HUES6 (cell line): Measurements from ENCODE around the gene RBM28.

Source experiments
- H3K27ac ChIP-seq: 2 replicates; pipeline ENCODE4 v1.7.0; 2013; ENCODE audit warnings: low read depth, mild to moderate bottlenecking, low read length, inconsistent platforms
- H3K27me3 ChIP-seq: 2 replicates; pipeline ENCODE4 v1.6.1; 2013; ENCODE audit warnings: low read length; ENCODE audit not compliant: control insufficient read depth, insufficient read depth
- H3K36me3 ChIP-seq: 2 replicates; pipeline ENCODE4 v1.6.1; 2013; ENCODE audit warnings: low read length; ENCODE audit not compliant: control insufficient read depth, insufficient read depth
- H3K4me1 ChIP-seq: 2 replicates; pipeline ENCODE4 v1.6.1; 2013; ENCODE audit warnings: low read length; ENCODE audit not compliant: control insufficient read depth, insufficient read depth
- H3K4me3 ChIP-seq: 2 replicates; pipeline ENCODE4 v1.5.1; 2013; ENCODE audit warnings: low read depth, low read length
- H3K9ac ChIP-seq: one replicate; pipeline ENCODE4 v1.6.1; 2013; ENCODE audit warnings: mild to moderate bottlenecking, low read length
- H3K9me3 ChIP-seq: 2 replicates; pipeline ENCODE4 v1.6.1; 2013; ENCODE audit warnings: low read depth, low read length; ENCODE audit not compliant: control insufficient read depth, insufficient read depth

Gene RBM28

DNA sequence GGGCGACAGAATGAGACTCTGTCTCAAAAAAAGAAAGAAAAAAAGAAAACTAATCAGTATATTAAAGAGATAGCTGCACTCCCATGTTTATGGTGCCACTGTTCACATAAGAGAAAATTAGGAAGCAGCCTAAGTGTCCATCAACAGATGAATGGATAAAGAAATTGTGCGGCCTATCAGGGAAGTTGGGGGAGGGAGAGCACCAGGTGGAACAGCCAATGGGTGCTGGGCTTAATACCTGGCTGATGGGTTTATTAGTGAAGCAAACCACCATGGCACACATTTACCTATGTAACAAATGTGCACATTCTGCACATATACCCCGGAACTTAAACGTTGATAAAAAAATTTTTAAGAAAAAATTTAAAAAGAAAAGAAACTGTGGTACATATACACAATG lies 26.8 kb upstream of the RBM28 start:
- H3K27me3 ChIP-seq = peaks cover 27% of the 10 kb centered on the region
- no peak overlapping the region for H3K9ac ChIP-seq
- no peak overlapping the region for H3K27ac ChIP-seq
- H3K4me1 ChIP-seq = no peaks in the 10 kb centered on the region
- no peaks in the 10 kb centered on the region for H3K9me3 ChIP-seq
- H3K4me3 ChIP-seq = no peak overlapping the region
- H3K36me3 ChIP-seq = no peaks in the 10 kb centered on the region

DNA sequence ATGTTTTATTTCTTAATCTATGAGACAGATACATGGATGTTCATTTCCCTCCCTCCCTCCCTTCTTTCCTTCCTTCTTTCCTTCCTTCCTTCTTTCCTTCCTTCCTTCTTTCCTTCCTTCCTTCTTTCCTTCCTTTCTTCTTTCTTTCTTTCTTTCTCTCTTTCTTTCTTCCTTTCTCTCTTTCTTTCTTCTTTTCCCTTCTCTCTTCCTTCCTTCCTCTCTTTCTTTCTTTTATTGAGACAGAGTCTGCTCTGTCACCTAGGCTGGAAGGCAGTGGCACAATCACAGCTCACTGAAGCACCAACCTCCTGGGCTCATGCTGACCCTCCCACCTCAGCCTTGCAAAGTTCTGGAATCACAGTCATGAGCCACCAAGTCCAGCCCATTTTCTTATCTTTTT lies 23.3 kb upstream of the RBM28 start:
- H3K27ac ChIP-seq = no peak overlapping the region
- no peaks in the 10 kb centered on the region for H3K9me3 ChIP-seq
- H3K36me3 ChIP-seq = no peaks in the 10 kb centered on the region
- H3K4me1 ChIP-seq = no peaks in the 10 kb centered on the region
- no peak overlapping the region for H3K4me3 ChIP-seq
- no peak overlapping the region for H3K9ac ChIP-seq
- peaks cover 57% of the 10 kb centered on the region for H3K27me3 ChIP-seq

DNA sequence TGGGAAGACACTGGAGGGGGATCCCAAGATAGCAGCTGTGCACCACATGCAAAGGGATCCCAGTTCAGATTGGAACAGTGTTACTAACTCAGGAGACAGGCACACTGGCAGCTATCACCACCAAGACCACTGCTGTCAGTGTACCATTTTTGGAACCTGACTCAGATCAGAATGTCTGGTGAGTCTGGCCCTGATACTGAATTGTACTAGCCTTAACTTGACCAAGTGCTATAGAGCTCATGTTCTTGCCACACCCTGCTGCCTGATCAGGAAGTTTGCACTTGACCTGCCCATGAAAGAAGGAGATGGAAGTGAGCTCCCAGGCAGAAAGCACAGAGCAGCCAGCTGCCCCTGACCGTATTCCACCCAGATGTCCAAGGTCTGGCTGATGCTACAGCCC lies 22.6 kb upstream of the RBM28 start:
- no peak overlapping the region for H3K27ac ChIP-seq
- no peaks in the 10 kb centered on the region for H3K4me1 ChIP-seq
- no peak overlapping the region for H3K4me3 ChIP-seq
- H3K9me3 ChIP-seq = no peaks in the 10 kb centered on the region
- H3K9ac ChIP-seq = no peak overlapping the region
- H3K27me3 ChIP-seq = peaks cover 64% of the 10 kb centered on the region
- no peaks in the 10 kb centered on the region for H3K36me3 ChIP-seq

DNA sequence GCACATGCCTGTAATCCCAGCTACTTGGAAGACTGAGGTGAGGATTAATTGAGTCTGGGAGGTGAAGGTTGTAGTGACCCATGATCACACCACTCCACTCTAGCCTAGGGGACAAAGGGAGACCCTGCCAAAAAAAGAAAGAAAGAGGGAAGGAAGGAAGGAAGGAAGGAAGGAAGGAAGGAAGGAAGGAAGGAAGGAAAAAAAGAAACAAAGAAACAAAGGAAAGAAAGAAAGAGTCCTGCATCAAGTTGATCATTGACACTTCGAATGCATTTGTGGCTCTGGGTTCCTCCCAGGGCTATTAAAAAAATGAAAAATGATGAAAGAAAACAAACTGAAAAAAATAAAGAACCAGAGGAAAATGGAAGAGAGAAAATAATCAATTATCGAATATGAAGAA lies 21.7 kb upstream of the RBM28 start:
- H3K4me1 ChIP-seq = 0 out of 2 replicates have a peak, but pooled peaks cover 3% of the 10 kb centered on the region

DNA sequence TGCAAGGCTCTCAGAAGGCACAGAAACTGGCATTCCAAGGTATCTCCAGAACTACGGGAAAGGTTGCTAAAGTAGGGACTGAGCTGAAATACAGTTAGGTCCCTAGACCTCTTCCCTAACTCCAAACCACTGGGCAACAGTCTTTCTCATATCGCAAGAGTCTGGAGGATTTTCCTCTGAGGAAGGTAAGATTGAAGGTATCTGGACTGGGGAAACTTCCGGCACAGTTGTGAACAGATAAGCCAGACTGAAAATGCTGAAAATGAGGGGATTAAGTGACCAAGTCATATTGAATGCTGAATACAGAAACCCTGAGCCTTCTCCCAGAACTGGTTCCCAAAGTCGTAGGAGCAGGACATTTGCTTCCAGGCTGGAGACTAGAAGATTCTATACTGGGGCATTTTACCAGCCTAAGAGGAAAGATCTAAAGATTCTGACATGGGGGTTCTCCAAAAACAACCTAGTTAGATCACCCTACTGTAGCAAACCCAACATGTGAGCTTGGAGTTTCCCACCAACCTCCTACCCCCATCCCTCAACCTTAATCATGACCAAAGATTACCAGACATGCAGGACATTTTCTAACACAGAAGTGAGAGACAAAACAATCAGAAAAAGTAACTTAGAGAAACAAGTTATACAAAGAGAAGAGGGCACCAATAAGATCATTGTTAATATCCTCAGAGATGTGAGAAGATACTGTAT lies 20.6 kb upstream of the RBM28 start:
- Histone ChIP-seq H3K9me3 (no peaks in the 10 kb centered on the region), H3K27ac (no peak overlapping the region), H3K4me1 (peaks cover 10% of the 10 kb centered on the region; the same call in 1 of the 2 replicates), H3K9ac (no peak overlapping the region), H3K4me3 (no peak overlapping the region), H3K27me3 (peaks cover 83% of the 10 kb centered on the region), H3K36me3 (no peaks in the 10 kb centered on the region)

More for the DNA sequence above, 21.7 kb upstream of the RBM28 start:
- Histone ChIP-seq H3K27ac (no peak overlapping the region), H3K9me3 (no peaks in the 10 kb centered on the region), H3K36me3 (no peaks in the 10 kb centered on the region), H3K9ac (no peak overlapping the region), H3K4me3 (no peak overlapping the region), H3K27me3 (peaks cover 73% of the 10 kb centered on the region)

DNA sequence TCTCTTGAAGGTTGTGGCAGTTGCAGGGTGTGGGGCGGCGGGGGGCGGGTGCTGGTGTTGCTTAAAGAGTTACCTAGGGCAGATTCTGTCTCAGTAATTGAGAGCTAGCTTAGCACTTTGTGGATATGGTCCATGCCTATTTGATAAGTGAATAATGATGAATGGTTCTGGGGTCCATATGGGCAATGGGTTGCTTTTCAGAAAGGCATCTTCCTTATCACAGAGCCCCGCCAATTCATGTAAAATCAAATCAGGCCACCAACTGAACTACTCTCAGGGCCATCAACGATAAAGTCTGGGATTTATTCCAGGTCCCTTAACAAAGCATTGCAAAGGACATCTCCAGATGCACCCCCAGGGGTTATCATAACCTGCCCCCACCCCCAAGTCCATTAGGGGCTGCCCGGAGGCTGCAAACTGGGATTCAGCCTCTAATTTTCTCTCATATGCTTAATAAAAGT lies 19.6 kb upstream of the RBM28 start:
- H3K36me3 ChIP-seq = no peaks in the 10 kb centered on the region
- H3K9me3 ChIP-seq = no peaks in the 10 kb centered on the region
- peaks cover 10% of the 10 kb centered on the region; the same call in 1 of the 2 replicates for H3K4me1 ChIP-seq
- no peak overlapping the region for H3K4me3 ChIP-seq
- H3K27ac ChIP-seq = no peak overlapping the region
- no peak overlapping the region for H3K9ac ChIP-seq
- peaks cover 94% of the 10 kb centered on the region for H3K27me3 ChIP-seq

DNA sequence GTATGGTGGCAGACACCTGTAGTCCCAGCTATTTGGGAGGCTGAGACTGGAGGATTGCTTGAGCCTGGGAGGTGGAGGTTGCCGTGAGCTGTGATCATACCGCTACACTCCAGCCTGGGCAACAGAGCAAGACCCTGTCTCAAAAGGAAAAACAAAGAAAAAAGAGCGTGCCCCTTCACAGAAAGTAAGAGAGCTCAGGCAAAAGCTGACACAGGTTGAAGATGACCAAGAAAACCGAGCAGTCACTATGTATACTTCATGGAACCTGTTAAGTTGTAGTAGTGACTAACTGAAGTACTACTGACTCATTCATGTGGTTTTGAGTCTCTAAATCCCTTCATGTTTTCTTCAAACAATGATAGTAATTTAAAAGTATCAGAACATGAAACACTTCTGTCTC lies 19.0 kb upstream of the RBM28 start:
- Histone ChIP-seq H3K9me3 (no peaks in the 10 kb centered on the region), H3K27ac (no peak overlapping the region), H3K9ac (no peak overlapping the region), H3K4me3 (no peak overlapping the region), H3K4me1 (peaks cover 10% of the 10 kb centered on the region; the same call in 1 of the 2 replicates), H3K36me3 (no peaks in the 10 kb centered on the region), H3K27me3 (peaks cover 98% of the 10 kb centered on the region)

DNA sequence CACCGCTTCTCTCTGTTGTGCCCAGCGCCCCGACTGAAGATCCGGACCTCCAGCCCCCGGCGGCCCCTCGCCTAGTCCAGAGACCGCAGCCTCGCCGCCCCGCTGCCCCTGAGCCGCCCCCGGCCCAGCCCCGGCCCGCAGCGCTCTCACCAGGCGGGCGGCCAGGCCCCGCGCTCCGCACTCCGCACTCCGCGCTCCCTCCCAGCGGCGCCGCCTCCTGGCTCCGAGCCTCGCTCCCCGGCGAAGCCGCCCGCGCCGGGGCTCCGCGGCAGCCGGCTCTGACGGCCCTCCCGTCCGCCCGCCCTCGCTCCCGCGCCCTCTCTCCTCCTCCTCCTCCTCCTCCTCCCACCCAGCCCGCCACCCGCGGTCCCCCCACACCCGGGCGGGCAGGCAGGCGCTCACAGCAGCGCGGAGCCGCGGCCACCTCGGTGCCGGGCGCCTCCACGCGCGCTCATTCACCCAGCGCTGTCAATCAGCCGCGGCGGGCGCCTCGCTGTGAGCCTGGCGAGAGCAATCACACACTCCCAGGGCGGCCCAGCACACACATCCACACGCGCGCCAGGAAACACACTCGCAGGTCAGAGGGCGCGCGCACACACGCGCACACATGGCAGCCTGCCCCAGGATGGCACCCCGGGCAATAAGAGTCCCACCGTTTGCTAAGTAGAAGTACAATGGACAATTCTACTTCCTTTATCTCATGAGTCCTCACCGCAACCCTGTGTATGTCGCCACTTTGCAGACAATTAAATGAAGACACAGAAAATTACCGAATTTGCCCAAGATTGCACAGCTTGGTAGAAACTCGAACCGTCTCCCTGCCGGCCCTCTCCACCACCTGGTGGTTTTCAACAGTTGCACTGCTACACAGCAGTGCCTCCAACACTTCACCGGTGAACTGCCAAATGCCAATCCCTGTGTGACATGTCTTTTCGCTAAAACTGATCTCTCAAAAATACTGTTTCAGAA lies 18.0 kb upstream of the RBM28 start, which contains the start of gene PRRT4:
PRRT4 (minus strand) TSS at position 280 of the 969 bp plus-strand sequence.
- Histone ChIP-seq H3K9ac (peak within 1 kb of the TSS; percentile 38), H3K4me3 (peak within 1 kb of the TSS; percentile 85), H3K27ac (no peak within 1 kb of the TSS), H3K36me3 (no peaks in the 10 kb centered on the region), H3K9me3 (no peaks in the 10 kb centered on the region), H3K4me1 (peaks cover 20% of the 10 kb centered on the region; the same call in 1 of the 2 replicates), H3K27me3 (peaks cover 92% of the 10 kb centered on the region)

DNA sequence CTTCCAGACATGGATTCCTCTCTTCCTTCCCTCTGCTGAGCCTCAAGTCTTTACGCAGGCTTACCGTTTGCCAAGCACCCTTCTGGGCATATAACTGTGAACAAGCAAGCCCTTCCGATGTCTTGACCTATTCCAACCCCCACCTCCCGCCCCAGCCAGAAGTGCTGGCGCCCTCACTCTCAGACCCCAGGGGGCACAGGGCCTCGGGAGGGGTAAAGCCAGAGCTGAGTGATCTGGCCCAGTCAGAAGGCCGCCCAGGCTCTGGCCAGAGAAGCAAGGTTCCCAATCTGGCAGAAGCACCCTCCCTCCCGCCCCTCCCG lies 16.6 kb upstream of the RBM28 start:
- Histone ChIP-seq H3K36me3 (no peaks in the 10 kb centered on the region), H3K27me3 (peaks cover 82% of the 10 kb centered on the region), H3K4me1 (peaks cover 21% of the 10 kb centered on the region; the same call in 1 of the 2 replicates), H3K4me3 (peak overlapping the region; percentile 85), H3K27ac (no peak overlapping the region), H3K9me3 (no peaks in the 10 kb centered on the region), H3K9ac (no peak overlapping the region)

DNA sequence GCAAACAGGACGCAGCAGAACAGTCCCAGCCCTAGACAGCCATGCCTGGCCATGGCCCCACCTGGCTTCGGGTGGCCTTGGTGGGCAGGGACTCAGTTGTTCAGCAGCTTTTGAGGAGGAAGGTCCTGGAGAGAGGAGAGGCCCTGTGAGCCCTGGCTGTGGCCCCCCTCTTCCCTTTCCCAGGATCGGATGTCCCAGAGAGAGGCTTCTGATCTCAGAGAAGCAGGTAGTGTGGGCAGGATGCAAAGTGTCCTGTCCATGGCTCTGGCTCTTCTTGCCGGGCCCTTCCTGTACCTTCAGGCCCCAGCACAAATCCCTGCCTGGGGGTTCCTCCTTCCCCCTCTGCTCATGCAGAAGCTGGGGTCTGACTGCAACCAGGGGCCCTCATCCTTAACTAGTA lies 16.2 kb upstream of the RBM28 start:
- no peaks in the 10 kb centered on the region for H3K9me3 ChIP-seq
- H3K4me3 ChIP-seq = peak overlapping the region; percentile 85
- peaks cover 80% of the 10 kb centered on the region for H3K27me3 ChIP-seq
- H3K9ac ChIP-seq = no peak overlapping the region
- no peaks in the 10 kb centered on the region for H3K36me3 ChIP-seq
- no peak overlapping the region for H3K27ac ChIP-seq
- peaks cover 21% of the 10 kb centered on the region; the same call in 1 of the 2 replicates for H3K4me1 ChIP-seq

DNA sequence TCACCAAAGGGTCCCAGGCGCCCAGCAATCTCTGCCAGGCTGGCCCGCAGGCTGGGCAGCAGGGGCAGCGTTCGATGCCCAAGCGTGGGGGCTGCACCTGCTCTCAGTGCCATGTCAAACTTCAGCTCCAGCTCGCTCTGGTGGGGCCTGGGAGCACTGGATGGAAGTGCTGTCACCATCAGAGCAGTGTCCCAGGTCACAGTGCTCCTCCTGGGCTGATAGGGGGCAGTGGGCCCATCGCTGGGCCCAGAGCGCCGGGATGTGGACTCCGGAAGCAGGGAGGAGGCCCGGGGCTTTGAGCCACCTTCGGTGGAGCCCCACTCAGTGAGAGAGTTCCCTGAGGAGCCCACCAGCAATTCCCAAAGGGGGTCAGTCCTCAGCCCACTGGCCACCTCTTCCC lies 15.6 kb upstream of the RBM28 start:
- Histone ChIP-seq H3K9ac (no peak overlapping the region), H3K27ac (no peak overlapping the region), H3K4me3 (no peak overlapping the region), H3K4me1 (peaks cover 21% of the 10 kb centered on the region; the same call in 1 of the 2 replicates), H3K36me3 (no peaks in the 10 kb centered on the region), H3K27me3 (peaks cover 80% of the 10 kb centered on the region), H3K9me3 (no peaks in the 10 kb centered on the region)
